SK-N-SH (cell line): ENCODE results near the gene SPSB4. TPM values are rescaled to one million over a fixed set of nuclear protein-coding genes. Genes with fewer than 3 reads are reported as not detected.

ENCODE experiments used
- CTCF ChIA-PET: fragments of 300-600, 350-600 bp; formaldehyde crosslinking; extraction: SDS; loops from one replicate; lab custom pipeline; 2021; lab: Yijun Ruan, JAX
- POLR2A ChIA-PET: fragments of 350-600 bp; sonication (Branson Sonifier 250); formaldehyde crosslinking; extraction: SDS; loops from one replicate; lab custom pipeline; 2020; ENCODE audit warnings: antibody characterized with exemption, inconsistent platforms; lab: Yijun Ruan, JAX
- DNase-seq: peaks from one replicate; pipeline ENCODE4 v3.0.0; 2012
- H2AFZ ChIP-seq: fragments of 200-600 bp; sonication (generic); 2 replicates; pipeline ENCODE4 v1.8.1; 2016; ENCODE audit warnings: antibody characterized with exemption, mild to moderate bottlenecking, low read depth
- H3F3A ChIP-seq: fragments of 200-600 bp; sonication (generic); replicated peaks from 2 replicates; pipeline ENCODE3; 2016; ENCODE audit warnings: antibody characterized with exemption, mild to moderate bottlenecking; ENCODE audit not compliant: insufficient read depth
- H3K27ac ChIP-seq, 2 experiments: fragments of 200-500 bp in 1 of 2; fragments of 200-600 bp in 1 of 2; sonication (Bioruptor generic) in 1 of 2; sonication (generic), shearing (Covaris generic) in 1 of 2; 2 replicates each; pipeline versions ENCODE4 v1.5.1 to v1.6.1; 2014 to 2016; ENCODE audit warnings: low read depth in 2 of 2, inconsistent platforms in 1 of 2, low read length in 1 of 2, mild to moderate bottlenecking in 1 of 2, mixed read lengths in 1 of 2
- H3K27me3 ChIP-seq: fragments of 200-600 bp; sonication (generic), shearing (Covaris generic); 2 replicates; pipeline ENCODE4 v1.6.1; 2016; ENCODE audit warnings: mixed run types; ENCODE audit not compliant: insufficient read depth
- H3K36me3 ChIP-seq, 2 experiments: fragments of 200-500 bp in 1 of 2; fragments of 200-600 bp in 1 of 2; sonication (Bioruptor generic) in 1 of 2; sonication (generic) in 1 of 2; replicated peaks in 1 of 2; 2 replicates each; pipeline versions ENCODE3 to v1.5.1; 2014 to 2016; ENCODE audit warnings: low read length in 1 of 2, mild to moderate bottlenecking in 1 of 2; ENCODE audit not compliant: insufficient read depth in 2 of 2, control insufficient read depth in 1 of 2
- H3K4me1 ChIP-seq, 2 experiments: fragments of 200-500 bp in 1 of 2; fragments of 200-600 bp in 1 of 2; sonication (Bioruptor generic) in 1 of 2; sonication (generic), shearing (Covaris generic) in 1 of 2; 2 replicates each; pipeline versions ENCODE4 v1.5.1 to v1.6.1; 2014 to 2016; ENCODE audit warnings: low read depth in 1 of 2, low read length in 1 of 2, mixed run types in 1 of 2; ENCODE audit not compliant: insufficient read depth in 2 of 2, control insufficient read depth in 1 of 2
- H3K4me2 ChIP-seq: fragments of 200-600 bp; sonication (generic), shearing (Covaris generic); 2 replicates; pipeline ENCODE4 v1.6.1; 2017; ENCODE audit warnings: mixed run types
- H3K4me3 ChIP-seq, 2 experiments: fragments of 200-500 bp in 1 of 2; fragments of 200-600 bp in 1 of 2; sonication (Bioruptor generic) in 1 of 2; sonication (generic), shearing (Covaris generic) in 1 of 2; 2 replicates each; pipeline versions ENCODE4 v1.5.1 to v1.8.1; 2014 to 2016; ENCODE audit warnings: low read depth in 2 of 2, inconsistent platforms in 1 of 2, low read length in 1 of 2, mild to moderate bottlenecking in 1 of 2, mixed read lengths in 1 of 2, moderate library complexity in 1 of 2
- H3K79me2 ChIP-seq: fragments of 200-600 bp; sonication (generic); 2 replicates; pipeline ENCODE4 v1.8.1; 2017; ENCODE audit warnings: mild to moderate bottlenecking; ENCODE audit not compliant: insufficient read depth
- H3K9ac ChIP-seq: fragments of 200-600 bp; sonication (generic); 2 replicates; pipeline ENCODE4 v1.6.1; 2017; ENCODE audit warnings: mixed run types
- H3K9me2 ChIP-seq: fragments of 200-600 bp; sonication (generic); 2 replicates; pipeline ENCODE4 v1.6.1; 2017; ENCODE audit warnings: mixed run types
- H3K9me3 ChIP-seq: fragments of 200-600 bp; sonication (generic); 2 replicates; pipeline ENCODE4 v1.6.1; 2017; ENCODE audit warnings: mixed run types, mild to moderate bottlenecking, moderate library complexity
- H4K20me1 ChIP-seq: fragments of 200-600 bp; sonication (generic); 2 replicates; pipeline ENCODE4 v1.6.1; 2017; ENCODE audit warnings: mild to moderate bottlenecking, mixed run types; ENCODE audit not compliant: insufficient read depth
- CHD2 ChIP-seq: fragments of 150-350 bp; IDR thresholded peaks from 2 replicates; pipeline ENCODE4 v1.6.1; 2018; ENCODE audit warnings: low read length; ENCODE audit not compliant: partially characterized antibody
- ELF1 ChIP-seq: IDR thresholded peaks from 2 replicates; pipeline ENCODE4 v1.4.0; 2012
- EP300 ChIP-seq, 2 experiments: IDR thresholded peaks; 2 replicates each; pipeline versions ENCODE4 v1.4.0 to v1.6.1; 2012; ENCODE audit warnings: borderline replicate concordance in 1 of 2, low read depth in 1 of 2, low read length in 1 of 2
- EZH2phosphoT487 ChIP-seq: fragments of 200-600 bp; sonication (generic); IDR thresholded peaks from 2 replicates; pipeline ENCODE4 v1.6.1; 2017; ENCODE audit warnings: low read depth, mixed run types, mild to moderate bottlenecking, antibody characterized with exemption, moderate library complexity, borderline replicate concordance
- FOSL2 ChIP-seq: IDR thresholded peaks from 2 replicates; pipeline ENCODE4 v1.4.0; 2012; ENCODE audit warnings: low read depth, mild to moderate bottlenecking, moderate library complexity, borderline replicate concordance
- FOXJ3 ChIP-seq: sonication (generic); formaldehyde crosslinking; IDR thresholded peaks from 2 replicates; pipeline ENCODE4 v1.5.1; 2020; ENCODE audit warnings: mild to moderate bottlenecking, missing genetic modification reagents
- GABPA ChIP-seq: IDR thresholded peaks from 2 replicates; pipeline ENCODE4 v1.4.0; 2012; ENCODE audit warnings: low read depth, mild to moderate bottlenecking
- GATA2 ChIP-seq: sonication (generic); formaldehyde crosslinking; IDR thresholded peaks from 2 replicates; pipeline ENCODE4 v1.5.0; 2020; ENCODE audit warnings: mild to moderate bottlenecking, missing genetic modification reagents
- MEF2A ChIP-seq: IDR thresholded peaks from 2 replicates; pipeline ENCODE4 v1.4.0; 2012; ENCODE audit warnings: low read depth, borderline replicate concordance
- MXI1 ChIP-seq: IDR thresholded peaks from 2 replicates; pipeline ENCODE4 v1.6.1; 2012; ENCODE audit warnings: mild to moderate bottlenecking, low read depth, low read length, improper control_type of control experiment
- NFIC ChIP-seq: IDR thresholded peaks from 2 replicates; pipeline ENCODE4 v1.4.0; 2012; ENCODE audit warnings: borderline replicate concordance
- NRF1 ChIP-seq: IDR thresholded peaks from 2 replicates; pipeline ENCODE4 v1.6.1; 2012; ENCODE audit warnings: low read depth, mild to moderate bottlenecking, low read length
- POLR2AphosphoS5 ChIP-seq: IDR thresholded peaks from 2 replicates; pipeline ENCODE4 v1.6.1; 2012; ENCODE audit warnings: low read depth, low read length
- RAD21 ChIP-seq: IDR thresholded peaks from 2 replicates; pipeline ENCODE4 v1.6.1; 2012; ENCODE audit warnings: mild to moderate bottlenecking, low read length
- RFX5 ChIP-seq: IDR thresholded peaks from 2 replicates; pipeline ENCODE4 v1.6.1; 2012; ENCODE audit warnings: mild to moderate bottlenecking, improper control_type of control experiment, low read length
- RXRA ChIP-seq: IDR thresholded peaks from 2 replicates; pipeline ENCODE4 v1.4.0; 2012; ENCODE audit warnings: low read depth, mild to moderate bottlenecking, borderline replicate concordance
- SIN3A ChIP-seq: IDR thresholded peaks from 2 replicates; pipeline ENCODE4 v1.6.1; 2012; ENCODE audit warnings: low read depth, mild to moderate bottlenecking, low read length, moderate library complexity, borderline replicate concordance
- SMC3 ChIP-seq: IDR thresholded peaks from 2 replicates; pipeline ENCODE4 v1.6.1; 2012; ENCODE audit warnings: low read depth, low read length, improper control_type of control experiment
- TAF1 ChIP-seq: IDR thresholded peaks from 2 replicates; pipeline ENCODE4 v1.6.1; 2012; ENCODE audit warnings: low read depth, mild to moderate bottlenecking, low read length, moderate library complexity, borderline replicate concordance
- TCF12 ChIP-seq: IDR thresholded peaks from 2 replicates; pipeline ENCODE4 v1.4.0; 2012
- YY1 ChIP-seq: IDR thresholded peaks from 2 replicates; pipeline ENCODE4 v1.4.0; 2012; ENCODE audit warnings: low read depth, mild to moderate bottlenecking
- WGBS: methylation state at CpG from one replicate; pipeline ENCODE4 v1.1.6; 2017; ENCODE audit warnings: low lambda C conversion rate; 5-methylcytosine and 5-hydroxymethylcytosine counted together
- polyA plus RNA-seq, 3 experiments: library from polyadenylated mRNA; depleted of rRNA; stranded (reverse); fragments of >200 nt; gene quantifications; 2 replicates each; pipeline ENCODE4 v1.2.3, GENCODE V29; 2012
- TF ChIP-seq, protein P1 (sequence below): IDR thresholded peaks from 2 replicates; pipeline ENCODE4 v1.4.0; 2012; ENCODE audit warnings: low read depth, borderline replicate concordance
- TF ChIP-seq, protein P2 (sequence below): IDR thresholded peaks from 2 replicates; pipeline ENCODE4 v1.4.0; 2012; ENCODE audit warnings: low read depth
- TF ChIP-seq, protein P3 (sequence below): IDR thresholded peaks from 2 replicates; pipeline ENCODE4 v1.4.0; 2012; ENCODE audit warnings: low read depth, borderline replicate concordance
- TF ChIP-seq, protein P4 (sequence below): IDR thresholded peaks from 2 replicates; pipeline ENCODE4; 2012
- TF ChIP-seq, protein P5 (sequence below): fragments of 150-350 bp; IDR thresholded peaks from 2 replicates; pipeline ENCODE4 v1.6.1; 2016; ENCODE audit warnings: mild to moderate bottlenecking, low read depth, low read length
- TF ChIP-seq, protein P6 (sequence below): fragments of 200-600 bp; sonication (generic); IDR thresholded peaks from 2 replicates; pipeline ENCODE4 v1.6.1; 2017; ENCODE audit warnings: antibody characterized with exemption, mild to moderate bottlenecking, moderate library complexity

SPSB4 gene
- polyA plus RNA-seq, 1 of the 3 experiments (the other 2 are of a cell fraction) = 0.10 TPM

DNA sequence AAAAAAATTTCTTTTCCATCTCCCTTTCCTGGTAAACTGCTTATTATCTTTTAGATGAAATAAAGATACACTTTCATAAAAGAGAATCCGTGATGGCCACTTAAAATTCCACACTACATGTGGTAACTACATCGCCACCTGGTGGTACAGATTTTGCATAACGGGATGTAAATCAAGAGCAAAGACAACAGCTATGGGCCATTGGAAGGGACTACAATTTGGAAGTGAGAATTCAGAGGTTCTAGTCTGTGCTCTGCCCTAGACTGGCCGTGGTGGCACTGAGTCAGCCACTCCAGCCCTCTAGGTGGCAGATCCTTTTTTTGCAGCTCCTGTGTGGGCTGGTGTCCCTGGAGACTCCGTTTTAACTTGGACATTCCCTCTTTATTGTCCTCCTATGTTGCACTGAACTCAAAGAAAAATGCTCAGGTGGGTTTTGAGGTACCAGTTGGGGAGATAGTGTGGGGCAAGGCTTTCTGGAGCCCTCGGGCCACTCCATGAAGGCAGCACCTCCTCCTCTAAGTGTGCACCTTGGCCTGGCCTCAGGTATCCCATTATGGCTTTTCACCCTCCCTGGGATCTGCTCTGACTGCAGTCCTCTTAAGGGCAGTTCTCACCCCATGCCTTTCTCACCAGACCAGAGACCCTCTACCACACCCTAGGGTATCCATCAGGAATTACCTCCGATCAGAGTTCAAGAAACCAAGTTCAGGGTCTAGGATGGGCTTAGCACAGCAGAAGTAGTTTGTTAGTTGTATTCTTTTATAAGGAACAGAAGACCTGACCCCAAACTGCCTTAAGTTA is 54.9 kb downstream of the SPSB4 start:
- 14% methylated on average over 7 of the region's 7 CpGs for WGBS
- no peaks in the 10 kb centered on the region for H3K9me2 ChIP-seq
- no peak for TF ChIP-seq CHD2
- TF ChIP-seq, protein P1, sequence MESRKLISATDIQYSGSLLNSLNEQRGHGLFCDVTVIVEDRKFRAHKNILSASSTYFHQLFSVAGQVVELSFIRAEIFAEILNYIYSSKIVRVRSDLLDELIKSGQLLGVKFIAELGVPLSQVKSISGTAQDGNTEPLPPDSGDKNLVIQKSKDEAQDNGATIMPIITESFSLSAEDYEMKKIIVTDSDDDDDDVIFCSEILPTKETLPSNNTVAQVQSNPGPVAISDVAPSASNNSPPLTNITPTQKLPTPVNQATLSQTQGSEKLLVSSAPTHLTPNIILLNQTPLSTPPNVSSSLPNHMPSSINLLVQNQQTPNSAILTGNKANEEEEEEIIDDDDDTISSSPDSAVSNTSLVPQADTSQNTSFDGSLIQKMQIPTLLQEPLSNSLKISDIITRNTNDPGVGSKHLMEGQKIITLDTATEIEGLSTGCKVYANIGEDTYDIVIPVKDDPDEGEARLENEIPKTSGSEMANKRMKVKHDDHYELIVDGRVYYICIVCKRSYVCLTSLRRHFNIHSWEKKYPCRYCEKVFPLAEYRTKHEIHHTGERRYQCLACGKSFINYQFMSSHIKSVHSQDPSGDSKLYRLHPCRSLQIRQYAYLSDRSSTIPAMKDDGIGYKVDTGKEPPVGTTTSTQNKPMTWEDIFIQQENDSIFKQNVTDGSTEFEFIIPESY = no peak
- TF ChIP-seq, protein P2, sequence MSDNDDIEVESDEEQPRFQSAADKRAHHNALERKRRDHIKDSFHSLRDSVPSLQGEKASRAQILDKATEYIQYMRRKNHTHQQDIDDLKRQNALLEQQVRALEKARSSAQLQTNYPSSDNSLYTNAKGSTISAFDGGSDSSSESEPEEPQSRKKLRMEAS = no peak
- TF ChIP-seq NFIC = no peak
- no peak for TF ChIP-seq FOXJ3 (CRISPR knock-in tag)
- no peak; the same call in 1 of the 2 replicates for TF ChIP-seq NRF1
- TF ChIP-seq MEF2A = no peak
- peak; percentile 87 for TF ChIP-seq RAD21
- TF ChIP-seq, protein P3, sequence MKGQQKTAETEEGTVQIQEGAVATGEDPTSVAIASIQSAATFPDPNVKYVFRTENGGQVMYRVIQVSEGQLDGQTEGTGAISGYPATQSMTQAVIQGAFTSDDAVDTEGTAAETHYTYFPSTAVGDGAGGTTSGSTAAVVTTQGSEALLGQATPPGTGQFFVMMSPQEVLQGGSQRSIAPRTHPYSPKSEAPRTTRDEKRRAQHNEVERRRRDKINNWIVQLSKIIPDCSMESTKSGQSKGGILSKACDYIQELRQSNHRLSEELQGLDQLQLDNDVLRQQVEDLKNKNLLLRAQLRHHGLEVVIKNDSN = no peak
- TF ChIP-seq EP300 (IDR thresholded peaks at IDR 0.05; ENCODE audit: borderline replicate concordance in 1 of 2, low read depth in 1 of 2, low read length in 1 of 2) = no peak
- TF ChIP-seq YY1 = no peak
- 0 out of 2 replicates have a peak, but pooled peaks have one; percentile 20 for TF ChIP-seq MXI1
- no peak for TF ChIP-seq GABPA
- no peak for TF ChIP-seq SIN3A
- no peak for TF ChIP-seq FOSL2
- TF ChIP-seq, protein P4, sequence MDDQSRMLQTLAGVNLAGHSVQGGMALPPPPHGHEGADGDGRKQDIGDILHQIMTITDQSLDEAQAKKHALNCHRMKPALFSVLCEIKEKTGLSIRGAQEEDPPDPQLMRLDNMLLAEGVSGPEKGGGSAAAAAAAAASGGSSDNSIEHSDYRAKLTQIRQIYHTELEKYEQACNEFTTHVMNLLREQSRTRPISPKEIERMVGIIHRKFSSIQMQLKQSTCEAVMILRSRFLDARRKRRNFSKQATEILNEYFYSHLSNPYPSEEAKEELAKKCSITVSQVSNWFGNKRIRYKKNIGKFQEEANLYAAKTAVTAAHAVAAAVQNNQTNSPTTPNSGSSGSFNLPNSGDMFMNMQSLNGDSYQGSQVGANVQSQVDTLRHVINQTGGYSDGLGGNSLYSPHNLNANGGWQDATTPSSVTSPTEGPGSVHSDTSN = no peak
- TF ChIP-seq RFX5 = peak; percentile 26; the same call in 1 of the 2 replicates
- TF ChIP-seq, protein P5, sequence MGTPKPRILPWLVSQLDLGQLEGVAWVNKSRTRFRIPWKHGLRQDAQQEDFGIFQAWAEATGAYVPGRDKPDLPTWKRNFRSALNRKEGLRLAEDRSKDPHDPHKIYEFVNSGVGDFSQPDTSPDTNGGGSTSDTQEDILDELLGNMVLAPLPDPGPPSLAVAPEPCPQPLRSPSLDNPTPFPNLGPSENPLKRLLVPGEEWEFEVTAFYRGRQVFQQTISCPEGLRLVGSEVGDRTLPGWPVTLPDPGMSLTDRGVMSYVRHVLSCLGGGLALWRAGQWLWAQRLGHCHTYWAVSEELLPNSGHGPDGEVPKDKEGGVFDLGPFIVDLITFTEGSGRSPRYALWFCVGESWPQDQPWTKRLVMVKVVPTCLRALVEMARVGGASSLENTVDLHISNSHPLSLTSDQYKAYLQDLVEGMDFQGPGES = no peak
- TF ChIP-seq, protein P6, sequence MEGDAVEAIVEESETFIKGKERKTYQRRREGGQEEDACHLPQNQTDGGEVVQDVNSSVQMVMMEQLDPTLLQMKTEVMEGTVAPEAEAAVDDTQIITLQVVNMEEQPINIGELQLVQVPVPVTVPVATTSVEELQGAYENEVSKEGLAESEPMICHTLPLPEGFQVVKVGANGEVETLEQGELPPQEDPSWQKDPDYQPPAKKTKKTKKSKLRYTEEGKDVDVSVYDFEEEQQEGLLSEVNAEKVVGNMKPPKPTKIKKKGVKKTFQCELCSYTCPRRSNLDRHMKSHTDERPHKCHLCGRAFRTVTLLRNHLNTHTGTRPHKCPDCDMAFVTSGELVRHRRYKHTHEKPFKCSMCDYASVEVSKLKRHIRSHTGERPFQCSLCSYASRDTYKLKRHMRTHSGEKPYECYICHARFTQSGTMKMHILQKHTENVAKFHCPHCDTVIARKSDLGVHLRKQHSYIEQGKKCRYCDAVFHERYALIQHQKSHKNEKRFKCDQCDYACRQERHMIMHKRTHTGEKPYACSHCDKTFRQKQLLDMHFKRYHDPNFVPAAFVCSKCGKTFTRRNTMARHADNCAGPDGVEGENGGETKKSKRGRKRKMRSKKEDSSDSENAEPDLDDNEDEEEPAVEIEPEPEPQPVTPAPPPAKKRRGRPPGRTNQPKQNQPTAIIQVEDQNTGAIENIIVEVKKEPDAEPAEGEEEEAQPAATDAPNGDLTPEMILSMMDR = peak; percentile 81
- TF ChIP-seq GATA2 (CRISPR knock-in tag) = no peak
- TF ChIP-seq ELF1 = no peak
- no peak for TF ChIP-seq TAF1
- TF ChIP-seq TCF12 = no peak
- no peak for TF ChIP-seq POLR2AphosphoS5
- TF ChIP-seq SMC3 = peak; percentile 88
- TF ChIP-seq EZH2phosphoT487 = no peak
- TF ChIP-seq RXRA = no peak

More for the DNA sequence above, 54.9 kb downstream of the SPSB4 start:
- Histone ChIP-seq H3K36me3 (no peaks in the 10 kb centered on the region), H3K4me1 (peaks cover 0 to 21% of the 10 kb centered on the region in 2 experiments; a peak in 1 of 4 replicates), H3K4me2 (no peak overlapping the region), H3K27me3 (no peaks in the 10 kb centered on the region), H3K4me3 (no peak overlapping the region; a peak in 1 of 4 replicates), H2AFZ (peak overlapping the region; percentile 48; the same call in 1 of the 2 replicates), H3K9me3 (no peaks in the 10 kb centered on the region), H4K20me1 (no peaks in the 10 kb centered on the region), H3K27ac (no peak overlapping the region), H3K79me2 (no peaks in the 10 kb centered on the region), H3K9ac (no peak overlapping the region), H3F3A (no peaks in the 10 kb centered on the region)
- ChIA-PET POLR2A (interaction anchor here (2.3 kb wide), 1 partner anchor 55 kb away, joined by 10 read pairs; the partner anchor contains the start of gene SPSB4), CTCF (interaction anchor here (0.6 to 6.2 kb wide), 35 partner anchors 9 to 209 kb away, joined by 3 to 78 read pairs (median 4); partner anchors contain the start of gene SPSB4)
- DNase-seq = peak; percentile 76
